K562 (cell line): ENCODE results near the gene CRADD. TPM values are rescaled to one million over a fixed set of nuclear protein-coding genes. Genes with fewer than 3 reads are reported as not detected.

Source experiments
- BRD4 ChIP-seq: fragments of 200-600 bp; sonication (generic); IDR thresholded peaks from 2 replicates; pipeline ENCODE4 v1.6.1; 2017; ENCODE audit warnings: inconsistent platforms
- CHD4 ChIP-seq: fragments of 200-600 bp; sonication (generic); IDR thresholded peaks from 3 replicates; pipeline ENCODE4 v1.6.1; 2012; ENCODE audit warnings: low read depth, mild to moderate bottlenecking, mixed read lengths, low read length, inconsistent platforms; ENCODE audit not compliant: insufficient read depth, insufficient replicate concordance, poor library complexity, severe bottlenecking
- CREM ChIP-seq: IDR thresholded peaks from 2 replicates; pipeline ENCODE4 v1.6.1; 2014; ENCODE audit warnings: antibody characterized with exemption, low read depth
- FOSL1 ChIP-seq: fragments of 200-800 bp; sonication (Bioruptor generic); conservative IDR thresholded peaks from 2 replicates; pipeline ENCODE4 v1.6.1; 2016; ENCODE audit warnings: missing genetic modification characterization, missing compliant biosample characterization
- FOXJ2 ChIP-seq: fragments of 200-800 bp; sonication (Bioruptor generic); IDR thresholded peaks from 2 replicates; pipeline ENCODE4 v1.6.1; 2016; ENCODE audit warnings: missing genetic modification characterization, missing compliant biosample characterization
- MEF2D ChIP-seq: conservative IDR thresholded peaks from 2 replicates; pipeline ENCODE4 v1.6.1; 2016; ENCODE audit warnings: low read depth, missing genetic modification characterization, missing compliant biosample characterization
- MYC ChIP-seq, 2 experiments: fragments of 250-450 bp in 1 of 2; sonication (Bioruptor Pico) in 1 of 2; IDR thresholded peaks; 2 replicates each; pipeline versions ENCODE4 v1.5.1 to v1.6.1; 2012 to 2021; ENCODE audit warnings: low read depth in 2 of 2, borderline replicate concordance in 1 of 2, improper control_type of control experiment in 1 of 2, low read length in 1 of 2, mild to moderate bottlenecking in 1 of 2, moderate library complexity in 1 of 2
- NEUROD1 ChIP-seq: fragments of 150-350 bp; IDR thresholded peaks from 2 replicates; pipeline ENCODE4 v1.6.1; 2014; ENCODE audit warnings: borderline replicate concordance, low read length, low read depth; ENCODE audit not compliant: partially characterized antibody
- SOX6 ChIP-seq: fragments of 450-650 bp; IDR thresholded peaks from 2 replicates; pipeline ENCODE4 v1.6.1; 2014; ENCODE audit warnings: mild to moderate bottlenecking
- TBL1XR1 ChIP-seq, 2 experiments: IDR thresholded peaks; 2 replicates each; pipeline ENCODE4 v1.6.1; 2012; ENCODE audit warnings: improper control_type of control experiment in 2 of 2, low read length in 2 of 2, mild to moderate bottlenecking in 1 of 2
- ZNF644 ChIP-seq: fragments of 200-800 bp; sonication (Bioruptor generic); IDR thresholded peaks from 2 replicates; pipeline ENCODE4 v1.6.1; 2016; ENCODE audit warnings: low read depth, missing genetic modification characterization, missing compliant biosample characterization
- polyA plus RNA-seq, 8 experiments: library from polyadenylated mRNA; depleted of rRNA in 4 of 8; stranded (reverse) in 5 of 8; unstranded in 3 of 8; fragments of >200 nt; fragmentation: Nextera tagmentation in 2 of 8; fragmentation: Illumina TruSeq in 1 of 8; extraction: Ambion mirVana in 2 of 8; extraction: Trizol in 1 of 8; gene quantifications; 2 replicates each; pipeline versions ENCODE4 v1.2.1 to v1.2.3, GENCODE V29; 2011 to 2014; ENCODE audit warnings: inconsistent platforms in 1 of 8, missing spikeins in 1 of 8
- total RNA-seq, 7 experiments: library from RNA; depleted of rRNA in 6 of 7; stranded (reverse); fragments of >200 nt in 6 of 7; fragmentation: Illumina TruSeq in 2 of 7; extraction: Trizol in 2 of 7; gene quantifications; 2 replicates each; pipeline versions ENCODE4 v1.2.1 to v1.2.3, GENCODE V29; 2011 to 2021; ENCODE audit warnings: low replicate concordance in 1 of 7
- TF ChIP-seq, protein P1 (sequence below): fragments of 200-800 bp; sonication (Bioruptor generic); IDR thresholded peaks from 2 replicates; pipeline ENCODE4 v1.6.1; 2017; ENCODE audit warnings: missing genetic modification characterization, missing compliant biosample characterization
- TF ChIP-seq, protein P2 (sequence below), 3 experiments: fragments of 200-800 bp in 1 of 3; fragments of 250-450 bp in 1 of 3; fragments of 450-650 bp in 1 of 3; sonication (Bioruptor Pico) in 1 of 3; sonication (Bioruptor generic) in 1 of 3; formaldehyde crosslinking in 1 of 3; IDR thresholded peaks; 2 replicates each; pipeline versions ENCODE4 v1.6.1 to v1.8.0; 2016 to 2022; ENCODE audit warnings: mild to moderate bottlenecking in 2 of 3, missing genetic modification characterization in 2 of 3, missing compliant biosample characterization in 1 of 3, moderate library complexity in 1 of 3

Gene CRADD
- total and polyA plus RNA-seq, 9 of the 15 experiments (the other 6 are each of a cell fraction or from before 2014, with no cell fraction given): 20.5 to 41.1 (median 25.9) TPM

DNA sequence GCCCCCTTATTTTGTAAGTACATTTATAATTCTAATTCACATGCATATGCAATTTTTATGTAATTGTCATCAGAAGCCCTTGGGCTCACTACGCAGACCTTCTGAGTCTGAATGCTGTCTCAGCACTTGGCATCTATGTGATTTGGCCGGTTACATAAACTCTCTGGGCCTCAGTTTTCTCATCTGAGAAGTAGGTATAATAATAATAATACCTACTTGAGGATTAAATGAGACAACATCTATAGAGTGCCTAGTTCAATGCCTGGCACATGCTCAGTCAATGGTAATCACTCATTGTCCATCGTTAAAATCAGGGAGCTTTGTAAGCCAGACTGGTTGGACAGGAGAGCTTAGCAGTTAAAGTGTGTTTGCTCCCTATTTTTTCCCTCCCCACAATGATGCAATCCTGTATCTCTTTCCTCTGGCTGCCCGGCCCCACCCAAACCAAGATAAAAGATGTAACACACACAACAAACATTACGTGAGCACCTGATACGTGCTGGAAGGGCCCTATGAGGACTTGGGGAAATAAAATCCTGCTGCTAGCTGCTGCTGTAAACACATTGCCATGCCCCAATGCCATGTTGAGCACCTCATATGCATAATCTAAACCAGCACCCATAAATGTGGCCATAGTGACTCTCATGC lies 235.0 kb downstream of the CRADD start (continued):
- TF ChIP-seq, protein P1, sequence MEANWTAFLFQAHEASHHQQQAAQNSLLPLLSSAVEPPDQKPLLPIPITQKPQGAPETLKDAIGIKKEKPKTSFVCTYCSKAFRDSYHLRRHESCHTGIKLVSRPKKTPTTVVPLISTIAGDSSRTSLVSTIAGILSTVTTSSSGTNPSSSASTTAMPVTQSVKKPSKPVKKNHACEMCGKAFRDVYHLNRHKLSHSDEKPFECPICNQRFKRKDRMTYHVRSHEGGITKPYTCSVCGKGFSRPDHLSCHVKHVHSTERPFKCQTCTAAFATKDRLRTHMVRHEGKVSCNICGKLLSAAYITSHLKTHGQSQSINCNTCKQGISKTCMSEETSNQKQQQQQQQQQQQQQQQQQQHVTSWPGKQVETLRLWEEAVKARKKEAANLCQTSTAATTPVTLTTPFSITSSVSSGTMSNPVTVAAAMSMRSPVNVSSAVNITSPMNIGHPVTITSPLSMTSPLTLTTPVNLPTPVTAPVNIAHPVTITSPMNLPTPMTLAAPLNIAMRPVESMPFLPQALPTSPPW: peak; percentile 49; the same call in 1 of the 2 replicates
- peak; percentile 86 for TF ChIP-seq SOX6
- peak; percentile 55; the same call in 1 of the 2 replicates for TF ChIP-seq MEF2D (tag)
- TF ChIP-seq MYC (IDR thresholded peaks at IDR 0.05; ENCODE audit: low read depth, low read length): peak; percentile 46; the same call in 1 of the 2 replicates
- TF ChIP-seq MYC (CRISPR knock-in tag; IDR thresholded peaks at IDR 0.05; ENCODE audit: borderline replicate concordance, low read depth): no peak
- peak; percentile 51 for TF ChIP-seq CREM
- TF ChIP-seq ZNF644 (tag): peak; percentile 59; the same call in 1 of the 2 replicates
- TF ChIP-seq TBL1XR1 (IDR thresholded peaks at IDR 0.05; ENCODE audit: low read length in 2 of 2): peak in 1 of 2 experiments; percentile 68; a peak in 1 of 4 replicates
- TF ChIP-seq CHD4: peak; percentile 92
- peak; percentile 53; the same call in 1 of the 2 replicates for TF ChIP-seq FOXJ2 (tag)
- TF ChIP-seq NEUROD1: peak; percentile 40
- TF ChIP-seq, protein P2, sequence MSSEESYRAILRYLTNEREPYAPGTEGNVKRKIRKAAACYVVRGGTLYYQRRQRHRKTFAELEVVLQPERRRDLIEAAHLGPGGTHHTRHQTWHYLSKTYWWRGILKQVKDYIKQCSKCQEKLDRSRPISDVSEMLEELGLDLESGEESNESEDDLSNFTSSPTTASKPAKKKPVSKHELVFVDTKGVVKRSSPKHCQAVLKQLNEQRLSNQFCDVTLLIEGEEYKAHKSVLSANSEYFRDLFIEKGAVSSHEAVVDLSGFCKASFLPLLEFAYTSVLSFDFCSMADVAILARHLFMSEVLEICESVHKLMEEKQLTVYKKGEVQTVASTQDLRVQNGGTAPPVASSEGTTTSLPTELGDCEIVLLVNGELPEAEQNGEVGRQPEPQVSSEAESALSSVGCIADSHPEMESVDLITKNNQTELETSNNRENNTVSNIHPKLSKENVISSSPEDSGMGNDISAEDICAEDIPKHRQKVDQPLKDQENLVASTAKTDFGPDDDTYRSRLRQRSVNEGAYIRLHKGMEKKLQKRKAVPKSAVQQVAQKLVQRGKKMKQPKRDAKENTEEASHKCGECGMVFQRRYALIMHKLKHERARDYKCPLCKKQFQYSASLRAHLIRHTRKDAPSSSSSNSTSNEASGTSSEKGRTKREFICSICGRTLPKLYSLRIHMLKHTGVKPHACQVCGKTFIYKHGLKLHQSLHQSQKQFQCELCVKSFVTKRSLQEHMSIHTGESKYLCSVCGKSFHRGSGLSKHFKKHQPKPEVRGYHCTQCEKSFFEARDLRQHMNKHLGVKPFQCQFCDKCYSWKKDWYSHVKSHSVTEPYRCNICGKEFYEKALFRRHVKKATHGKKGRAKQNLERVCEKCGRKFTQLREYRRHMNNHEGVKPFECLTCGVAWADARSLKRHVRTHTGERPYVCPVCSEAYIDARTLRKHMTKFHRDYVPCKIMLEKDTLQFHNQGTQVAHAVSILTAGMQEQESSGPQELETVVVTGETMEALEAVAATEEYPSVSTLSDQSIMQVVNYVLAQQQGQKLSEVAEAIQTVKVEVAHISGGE (CRISPR knock-in tag; IDR thresholded peaks at IDR 0.05): no peak
- TF ChIP-seq FOSL1: peak; percentile 66
- TF ChIP-seq BRD4: no peak
